Pancreas (tissue), 10 donors: ENCODE data around the gene JPH3. TPM values are rescaled to one million over a fixed set of nuclear protein-coding genes. Genes with fewer than 3 reads are reported as not detected.

ENCODE experiments used
- ATAC-seq, 4 donors: fragments of 200-7000 bp; cut with Tn5 transposase; one replicate each; pipeline versions ENCODE4 v1.8.0 to v1.9.1; 2020; ENCODE audit warnings: mild to moderate bottlenecking in 4 of 4, moderate library complexity in 4 of 4
- DNase-seq, 6 donors: peaks; one replicate each; pipeline ENCODE4 v3.0.0-alpha.2; 2020
- FAIRE-seq: peaks from 2 replicates; lab custom pipeline; 2012; peaks lifted over from hg19 to GRCh38; lab: Jason Lieb, UNC
- H3K27ac ChIP-seq, 4 donors: fragments of 200-600 bp; sonication (generic); 1 replicate in 3 of 4; 2 replicates in 1 of 4; pipeline versions ENCODE4 v1.5.0 to v1.8.0; 2020
- H3K27me3 ChIP-seq, 4 donors: fragments of 200-600 bp; one replicate each; pipeline ENCODE4 v1.8.0; 2021
- H3K36me3 ChIP-seq, 3 donors: fragments of 200-600 bp; sonication (generic) in 1 of 3; one replicate each; pipeline versions ENCODE4 v1.5.0 to v1.8.0; 2020 to 2021
- H3K4me1 ChIP-seq, 3 donors: fragments of 200-600 bp; one replicate each; pipeline ENCODE4 v1.8.0; 2021
- H3K4me3 ChIP-seq, 4 donors: fragments of 200-600 bp; sonication (generic) in 2 of 4; one replicate each; pipeline versions ENCODE4 v1.5.0 to v1.8.0; 2020 to 2021
- H3K9me3 ChIP-seq, 4 donors: fragments of 200-600 bp; one replicate each; pipeline ENCODE4 v1.8.0; 2021
- WGBS, 2 donors: extraction: QIAGEN DNeasy Blood & Tissue Kit; methylation state at CpG; one replicate each; pipeline ENCODE4 v1.1.7; 2013; 5-methylcytosine and 5-hydroxymethylcytosine counted together
- intact Hi-C, 3 donors: fragments of 100-400 bp; cut with DNase I; formaldehyde crosslinking; loops; one replicate each; pipeline versions ENCODE4 v1.11.1 to v1.14.2; 2022
- polyA plus RNA-seq, 2 donors: library from polyadenylated mRNA; stranded (reverse); fragments of 200-250 nt; gene quantifications; one replicate each; pipeline ENCODE4 v1.2.3, GENCODE V29; 2013
- total RNA-seq, 6 donors: library from RNA; stranded (reverse); fragmentation: NEBNext Ultra II Directional in 4 of 6; extraction: Animal tissue kit (Norgen Biotek cat#: 25700) in 4 of 6; gene quantifications; one replicate each; pipeline versions ENCODE4 v1.2.1 to v1.2.4, GENCODE V29; 2021 to 2023
- TF ChIP-seq, protein P1 (sequence below), 4 donors: fragments of 200-600 bp; sonication (generic) in 3 of 4; IDR thresholded peaks; one replicate each; pipeline versions ENCODE4 v1.5.0 to v1.8.0; 2021; ENCODE audit warnings: antibody characterized with exemption in 4 of 4
- donor health status: healthy with polysubstance abuse.
- donor health status: DM: no; HTN: no; CAD: no; lungs with moderate emphysema.
- donor health status: DM: no; HTN: no; CAD: no.
- donor health status: control.
- donor health status: control.
- donor health status: Bipolar disorder and iron deficiency.
- donor health status: DM: yes; HTN: yes; CAD: no.
- donor health status: DM: no; HTN: no; CAD: no.
- donor health status: DM: no; HTN: no; CAD: no.
- donor health status: DM: yes; HTN: yes; CAD: no.

The JPH3 gene
- total and polyA plus RNA-seq, 8 donors, result 0.09 to 1.9 (median 0.41) TPM

DNA sequence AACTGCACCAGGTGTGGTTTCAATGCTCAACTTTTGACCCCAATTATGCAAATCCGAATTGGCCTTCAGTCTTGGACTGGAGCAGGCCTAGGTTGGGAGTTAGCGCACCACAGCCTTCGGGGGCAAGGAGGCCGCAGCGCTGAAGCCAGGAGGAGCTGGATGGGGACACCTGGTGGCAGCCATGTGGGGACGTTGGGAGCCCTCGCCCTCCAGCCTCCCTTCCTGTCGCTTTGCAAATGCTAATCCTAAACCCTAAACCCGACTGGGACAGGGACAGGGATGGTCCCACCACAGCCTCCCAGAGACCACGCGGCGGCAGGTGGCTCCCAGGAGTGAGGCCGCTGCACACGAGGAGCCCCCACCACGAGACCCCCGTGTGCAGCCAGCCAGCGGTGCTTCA, 104.8 kb downstream of the JPH3 start:
- WGBS, 2 donors, result 90% methylated on average over 17 of the region's 17 CpGs
- Histone ChIP-seq H3K4me1 (no peaks in the 10 kb centered on the region), H3K4me3 (no peak overlapping the region), H3K36me3 (peaks cover 0 to 34% (median 0%) of the 10 kb centered on the region in 3 donors), H3K9me3 (no peaks in the 10 kb centered on the region), H3K27ac (no peak overlapping the region), H3K27me3 (no peaks in the 10 kb centered on the region)
- FAIRE-seq, result no peak
- intact Hi-C loops, result no loop called here
- no peak for ATAC-seq
- peak in 1 of 6 donors; percentile 51 for DNase-seq
- TF ChIP-seq, protein P1, sequence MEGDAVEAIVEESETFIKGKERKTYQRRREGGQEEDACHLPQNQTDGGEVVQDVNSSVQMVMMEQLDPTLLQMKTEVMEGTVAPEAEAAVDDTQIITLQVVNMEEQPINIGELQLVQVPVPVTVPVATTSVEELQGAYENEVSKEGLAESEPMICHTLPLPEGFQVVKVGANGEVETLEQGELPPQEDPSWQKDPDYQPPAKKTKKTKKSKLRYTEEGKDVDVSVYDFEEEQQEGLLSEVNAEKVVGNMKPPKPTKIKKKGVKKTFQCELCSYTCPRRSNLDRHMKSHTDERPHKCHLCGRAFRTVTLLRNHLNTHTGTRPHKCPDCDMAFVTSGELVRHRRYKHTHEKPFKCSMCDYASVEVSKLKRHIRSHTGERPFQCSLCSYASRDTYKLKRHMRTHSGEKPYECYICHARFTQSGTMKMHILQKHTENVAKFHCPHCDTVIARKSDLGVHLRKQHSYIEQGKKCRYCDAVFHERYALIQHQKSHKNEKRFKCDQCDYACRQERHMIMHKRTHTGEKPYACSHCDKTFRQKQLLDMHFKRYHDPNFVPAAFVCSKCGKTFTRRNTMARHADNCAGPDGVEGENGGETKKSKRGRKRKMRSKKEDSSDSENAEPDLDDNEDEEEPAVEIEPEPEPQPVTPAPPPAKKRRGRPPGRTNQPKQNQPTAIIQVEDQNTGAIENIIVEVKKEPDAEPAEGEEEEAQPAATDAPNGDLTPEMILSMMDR (IDR thresholded peaks at IDR 0.05), result no peak

DNA sequence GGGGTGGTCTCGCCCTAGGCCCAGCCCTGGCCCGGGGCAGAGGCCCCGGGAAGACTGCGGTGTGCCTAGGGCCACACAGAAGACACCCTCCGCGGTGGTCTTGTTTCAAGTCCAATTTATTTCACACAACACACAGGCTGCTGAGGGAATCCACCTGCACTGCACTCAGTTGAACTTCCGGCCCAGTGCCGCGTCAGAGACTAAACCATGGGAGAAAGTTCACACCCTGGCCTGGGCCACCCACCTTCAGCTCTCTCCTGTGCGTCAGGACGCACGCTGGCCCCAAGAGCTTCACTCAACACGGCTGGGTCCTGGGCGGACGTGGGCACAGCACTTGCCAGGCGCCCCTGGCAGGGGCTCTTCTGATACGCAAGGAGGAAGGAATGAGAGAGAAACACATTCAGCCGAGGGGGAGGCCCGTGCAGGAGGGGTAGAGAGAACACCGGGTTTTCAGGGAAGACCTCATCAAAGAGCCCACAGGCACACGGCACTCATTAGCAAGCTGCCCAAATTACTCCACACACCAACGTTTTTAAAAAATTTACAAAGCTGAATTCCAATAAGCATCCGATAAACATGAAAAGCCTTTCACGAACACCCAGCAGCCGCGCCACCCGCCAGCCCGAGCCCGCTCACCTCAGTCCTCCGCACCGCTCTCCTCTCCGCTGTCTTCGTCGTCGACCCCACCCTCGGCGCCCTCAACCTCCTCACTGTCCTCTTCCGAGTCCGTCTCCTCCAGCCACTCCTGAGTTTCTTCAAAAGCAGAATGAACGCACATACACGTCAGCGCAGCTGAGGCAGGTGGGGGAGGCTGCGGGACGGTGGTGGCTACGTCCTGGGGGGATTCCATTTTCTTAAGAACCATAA, 105.6 kb downstream of the JPH3 start:
- no peaks in the 10 kb centered on the region for H3K4me1 ChIP-seq
- no peak overlapping the region for H3K4me3 ChIP-seq
- ATAC-seq (no peak), DNase-seq (peak in 2 of 6 donors; percentile 17 to 45), FAIRE-seq (no peak)
- no peaks in the 10 kb centered on the region for H3K27me3 ChIP-seq
- H3K27ac ChIP-seq, result no peak overlapping the region
- TF ChIP-seq, protein P1 (IDR thresholded peaks at IDR 0.05), result no peak
- intact Hi-C loops, result no loop called here
- no peaks in the 10 kb centered on the region for H3K9me3 ChIP-seq
- WGBS, 2 donors, result 93 to 94% methylated on average over 45 of the region's 45 CpGs
- H3K36me3 ChIP-seq, result peaks cover 0 to 31% (median 0%) of the 10 kb centered on the region in 3 donors

DNA sequence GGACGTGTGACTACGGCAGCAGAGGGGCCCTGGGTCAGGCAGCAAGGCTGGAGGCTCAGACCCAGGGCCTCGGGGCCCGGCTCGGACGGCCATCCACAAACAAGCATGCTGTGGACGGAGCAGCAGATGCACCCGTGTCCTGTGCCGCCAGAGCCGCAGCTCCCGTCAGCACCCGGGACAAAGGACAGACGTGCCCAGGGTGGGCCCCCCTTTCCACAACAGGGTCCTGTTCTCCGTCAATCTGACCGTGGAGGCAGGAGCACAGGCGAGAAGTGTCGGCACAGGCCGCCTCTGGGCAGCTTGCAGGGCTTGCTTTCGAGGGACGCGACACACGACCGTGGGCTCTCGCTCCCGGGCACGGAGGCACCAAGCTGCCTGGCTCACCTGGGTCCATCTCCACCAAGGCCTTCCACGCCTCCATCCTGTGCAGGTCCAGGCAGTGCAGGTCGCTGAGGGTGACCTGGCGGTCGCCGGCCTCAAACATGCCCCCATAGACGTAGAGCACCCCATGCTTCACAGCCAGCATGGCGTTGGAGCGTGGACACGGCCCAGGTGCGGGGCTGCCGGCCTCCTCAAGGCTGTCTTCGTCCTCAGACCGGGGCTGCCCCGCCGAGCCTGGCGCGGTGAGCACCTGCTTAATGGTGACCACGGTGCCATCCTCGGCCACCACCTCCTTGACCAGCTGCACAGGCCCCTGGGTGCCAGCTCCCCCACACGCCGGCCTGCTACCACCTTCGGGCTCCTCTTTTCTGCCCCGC, 106.8 kb downstream of the JPH3 start:
- ATAC-seq (no peak), DNase-seq (peak in 2 of 6 donors; percentile 14 to 60), FAIRE-seq (no peak)
- H3K36me3 ChIP-seq, result peaks cover 0 to 31% (median 0%) of the 10 kb centered on the region in 3 donors
- intact Hi-C loops, result no loop called here
- whole genome bisulfite sequencing, 2 donors, result 94 to 95% methylated on average over 44 to 49 of the region's 49 CpGs
- no peaks in the 10 kb centered on the region for H3K27me3 ChIP-seq
- no peaks in the 10 kb centered on the region for H3K4me1 ChIP-seq
- H3K27ac ChIP-seq, result no peak overlapping the region
- TF ChIP-seq, protein P1 (IDR thresholded peaks at IDR 0.05), result no peak
- H3K4me3 ChIP-seq, result no peak overlapping the region
- no peaks in the 10 kb centered on the region for H3K9me3 ChIP-seq

DNA sequence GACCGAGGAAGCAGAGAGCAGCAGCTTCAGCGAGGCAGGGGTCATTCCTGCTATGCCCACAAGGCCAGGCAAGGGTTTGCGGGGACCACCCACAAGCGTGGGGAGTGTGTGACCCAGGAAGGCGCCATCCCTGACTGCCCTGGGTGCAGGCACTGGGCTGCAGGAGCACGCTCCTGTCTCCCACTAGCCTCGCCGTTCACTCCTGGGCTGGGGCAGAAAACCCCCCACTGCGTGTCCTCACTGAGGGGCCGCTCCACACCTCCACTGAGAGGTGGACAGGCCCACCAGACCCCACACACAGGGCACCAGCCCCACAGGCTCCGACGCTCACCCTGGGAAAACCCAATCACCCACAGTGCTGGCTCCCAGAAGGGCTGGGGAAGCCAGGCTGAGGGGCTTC, 107.4 kb downstream of the JPH3 start:
- no peak overlapping the region for H3K4me3 ChIP-seq
- WGBS, 2 donors, result 95 to 97% methylated on average over 12 of the region's 12 CpGs
- peaks cover 0 to 31% (median 0%) of the 10 kb centered on the region in 3 donors for H3K36me3 ChIP-seq
- H3K27ac ChIP-seq, result no peak overlapping the region
- intact Hi-C loops, result no loop called here
- H3K9me3 ChIP-seq, result no peaks in the 10 kb centered on the region
- FAIRE-seq (no peak), DNase-seq (peak in 2 of 6 donors; percentile 9 to 35), ATAC-seq (no peak)
- H3K4me1 ChIP-seq, result no peaks in the 10 kb centered on the region
- TF ChIP-seq, protein P1 (IDR thresholded peaks at IDR 0.05), result no peak
- H3K27me3 ChIP-seq, result no peaks in the 10 kb centered on the region
